GM21529 (cell line): ENCODE data around the gene SIMC1.
"Not testable (repeated sequence)": the region's sequence is repeated elsewhere in the genome, so short reads cannot be mapped to it uniquely, and the experiment has no call there.

Experiments used
- ATAC-seq: cut with Tn5 transposase; IDR thresholded peaks from one replicate; pipeline ENCODE4 v1.9.1; 2021; ENCODE audit not compliant: unreplicated experiment

The SIMC1 gene

DNA sequence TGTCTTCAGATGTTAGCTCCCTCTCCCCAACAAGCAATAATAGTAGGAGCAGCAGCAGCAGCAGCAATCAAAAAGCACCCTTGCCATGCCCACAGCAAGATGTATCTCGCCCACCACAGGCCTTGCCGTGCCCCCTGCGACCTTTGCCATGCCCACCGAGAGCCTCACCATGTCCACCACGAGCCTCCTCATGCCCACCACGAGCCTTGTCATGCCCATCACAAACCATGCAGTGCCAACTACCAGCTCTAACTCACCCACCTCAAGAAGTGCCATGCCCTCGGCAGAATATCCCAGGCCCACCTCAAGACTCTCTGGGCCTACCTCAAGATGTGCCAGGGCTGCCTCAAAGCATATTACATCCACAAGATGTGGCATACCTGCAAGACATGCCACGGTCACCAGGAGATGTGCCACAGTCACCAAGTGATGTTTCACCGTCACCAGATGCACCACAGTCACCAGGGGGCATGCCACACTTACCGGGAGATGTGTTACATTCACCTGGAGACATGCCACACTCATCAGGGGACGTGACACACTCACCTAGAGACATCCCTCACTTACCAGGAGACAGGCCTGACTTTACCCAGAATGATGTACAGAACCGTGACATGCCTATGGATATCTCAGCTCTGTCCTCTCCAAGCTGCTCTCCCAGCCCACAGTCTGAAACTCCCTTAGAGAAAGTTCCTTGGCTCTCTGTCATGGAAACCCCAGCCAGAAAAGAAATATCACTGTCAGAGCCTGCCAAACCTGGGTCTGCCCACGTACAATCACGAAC lies 52.0 kb downstream of the SIMC1 start:
- not testable (repeated sequence) for ATAC-seq

DNA sequence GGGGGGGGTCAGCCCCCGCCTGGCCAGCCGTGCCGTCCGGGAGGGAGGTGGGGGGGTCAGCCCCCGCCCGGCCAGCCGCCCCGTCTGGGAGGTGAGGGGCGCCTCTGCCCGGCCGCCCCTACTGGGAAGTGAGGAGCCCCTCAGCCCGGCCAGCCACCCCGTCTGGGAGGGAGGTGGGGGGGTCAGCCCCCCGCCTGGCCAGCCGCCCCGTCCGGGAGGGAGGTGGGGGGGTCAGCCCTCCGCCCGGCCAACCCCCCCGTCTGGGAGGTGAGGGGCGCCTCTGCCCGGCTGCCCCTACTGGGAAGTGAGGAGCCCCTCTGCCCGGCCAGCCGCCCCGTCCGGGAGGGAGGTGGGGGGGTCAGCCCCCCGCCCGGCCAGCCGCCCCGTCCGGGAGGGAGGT lies 67.1 kb downstream of the SIMC1 start:
- not testable (repeated sequence) for ATAC-seq

DNA sequence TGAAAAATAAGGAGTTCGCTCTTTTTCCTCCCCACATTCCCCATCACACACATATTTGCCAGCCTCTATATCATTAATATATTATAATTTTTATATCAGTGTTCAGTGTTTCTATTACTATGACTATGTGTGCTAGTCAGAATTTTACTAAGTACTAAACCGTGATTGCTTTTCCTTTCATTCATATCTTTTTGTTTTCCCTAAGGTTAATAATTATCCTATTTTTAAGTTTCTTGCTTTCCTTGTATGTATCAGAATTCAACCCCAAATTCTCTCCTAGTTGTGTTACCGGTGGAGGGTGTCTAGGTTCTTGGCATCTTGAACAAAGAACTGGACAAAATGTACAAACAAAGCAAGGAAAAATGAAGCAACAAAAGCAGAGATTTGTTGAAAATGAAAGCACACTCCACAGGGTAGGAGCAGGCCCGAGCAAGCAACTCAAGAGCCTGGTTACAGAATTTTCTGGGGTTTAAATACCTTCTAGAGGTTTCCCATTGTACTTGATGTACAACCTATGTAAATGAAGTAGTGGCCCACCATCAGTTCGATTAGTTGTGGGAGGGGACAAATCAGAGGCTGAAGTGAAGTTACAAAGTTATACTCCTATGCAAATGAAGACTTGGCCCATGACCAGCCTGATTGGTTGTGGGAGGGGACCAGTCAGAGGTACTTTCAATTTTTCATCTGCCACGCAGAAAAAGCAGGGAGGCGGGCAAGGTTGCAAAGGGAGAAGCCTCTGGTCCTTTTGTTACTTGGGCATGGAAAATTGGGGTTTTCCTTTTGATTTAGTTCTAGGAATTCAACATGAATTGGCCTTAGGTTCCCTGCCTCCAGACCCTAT lies 79.5 kb downstream of the SIMC1 start:
- ATAC-seq, result no peak

DNA sequence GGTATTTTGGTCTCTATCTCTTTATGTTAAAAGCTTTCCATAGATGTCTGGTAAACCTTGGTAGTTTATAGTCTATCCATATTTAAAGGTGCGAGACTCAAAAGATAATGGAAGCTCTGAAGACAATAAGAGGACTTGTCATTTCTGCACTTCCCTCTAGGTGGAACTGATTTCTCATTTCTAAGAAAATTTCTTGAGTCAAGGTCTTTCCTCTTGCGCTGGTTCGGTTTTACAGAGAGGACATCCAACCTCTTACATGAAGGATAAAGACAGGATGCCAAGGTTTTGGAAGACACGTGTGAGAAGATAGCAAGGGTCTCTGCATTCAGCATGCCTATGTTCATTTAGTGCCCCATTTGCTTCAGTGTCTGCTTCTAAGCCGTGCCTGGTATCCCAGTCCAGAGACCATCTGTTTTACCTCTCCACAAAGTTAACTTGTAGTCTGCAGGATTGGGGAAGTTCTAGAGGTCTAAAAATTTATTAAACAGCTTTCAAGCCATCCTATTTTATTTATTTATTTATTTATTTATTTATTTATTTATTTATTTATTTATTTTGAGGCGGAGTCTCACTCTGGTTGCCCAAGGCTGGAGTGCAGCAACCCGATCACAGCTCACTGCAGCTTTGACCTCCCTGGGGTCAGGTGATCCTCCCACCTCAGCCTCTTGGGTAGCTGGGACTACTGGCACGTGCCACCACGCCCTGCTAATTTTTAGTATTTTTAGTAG lies 81.8 kb downstream of the SIMC1 start:
- no peak for ATAC-seq

DNA sequence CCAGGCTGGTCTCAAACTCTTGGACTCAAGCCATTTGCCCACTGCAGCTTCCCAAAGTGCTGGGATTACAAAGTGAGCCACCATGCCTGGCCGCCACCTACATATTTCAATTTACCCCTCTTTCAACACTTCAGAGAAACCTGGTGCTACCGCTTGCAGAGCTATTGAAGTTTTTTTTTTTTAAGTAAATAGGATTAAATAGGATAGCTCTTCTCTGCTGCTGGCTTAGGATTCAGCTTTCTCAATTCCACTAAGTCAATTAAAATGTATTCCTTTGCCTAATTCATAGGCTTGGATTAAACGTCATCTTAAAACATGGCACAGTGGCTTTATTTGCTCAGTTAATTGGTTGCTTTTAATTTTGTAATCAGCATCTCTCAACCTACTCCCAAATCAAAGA lies 82.4 kb downstream of the SIMC1 start:
- no peak for ATAC-seq

DNA sequence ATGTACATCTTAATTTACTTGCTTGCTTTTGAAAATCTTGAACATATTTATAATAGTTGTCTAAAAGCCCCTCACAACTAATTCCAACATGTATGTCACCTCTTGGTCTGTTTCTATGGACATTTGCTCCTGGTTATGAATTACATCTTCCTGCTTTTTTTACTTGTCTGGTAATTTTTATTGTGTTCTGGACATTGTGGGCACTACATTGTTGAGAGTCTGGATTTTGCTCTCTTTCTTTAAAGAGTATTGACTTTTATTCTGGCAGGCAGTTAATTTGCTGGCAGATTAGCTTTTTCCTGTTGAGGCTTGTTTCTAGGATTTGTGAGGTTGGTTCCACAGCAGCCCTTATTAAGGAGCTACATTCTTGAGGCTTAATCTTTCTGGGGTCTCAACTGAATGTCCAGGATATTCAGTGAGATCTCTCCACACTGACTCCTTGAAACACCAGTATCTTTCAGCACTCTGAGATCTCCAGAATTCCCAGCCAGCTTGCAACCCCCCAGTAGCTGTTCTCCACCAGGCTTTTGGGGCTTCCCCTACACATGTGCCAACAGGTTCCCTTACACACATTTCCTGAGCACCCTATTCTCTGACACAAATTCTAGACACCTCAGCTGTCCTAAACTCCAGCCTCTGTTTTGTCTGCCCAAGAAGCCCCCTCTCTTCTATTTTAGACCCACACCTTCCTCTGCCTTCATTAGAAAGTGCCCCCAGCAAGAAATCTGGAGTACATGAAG lies 96.0 kb downstream of the SIMC1 start:
- no peak for ATAC-seq

DNA sequence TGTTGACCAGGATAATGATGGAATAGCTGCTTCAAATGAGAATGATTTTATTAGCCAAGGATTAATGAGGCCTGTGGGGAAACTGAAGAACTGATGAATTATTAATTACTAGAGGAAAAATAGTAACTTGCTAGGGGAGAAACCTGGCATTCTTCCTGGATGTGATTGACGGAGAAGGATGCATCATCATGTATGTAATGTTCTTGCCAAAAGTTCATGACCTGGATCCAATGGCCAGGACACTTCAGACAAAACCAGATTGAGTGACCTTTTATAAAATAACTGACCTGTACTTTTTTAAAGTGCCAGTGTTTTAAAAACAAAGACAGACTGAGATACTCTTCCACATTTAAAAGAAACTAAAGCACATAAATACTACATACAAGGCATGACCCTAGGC lies 99.7 kb downstream of the SIMC1 start:
- ATAC-seq, result no peak

DNA sequence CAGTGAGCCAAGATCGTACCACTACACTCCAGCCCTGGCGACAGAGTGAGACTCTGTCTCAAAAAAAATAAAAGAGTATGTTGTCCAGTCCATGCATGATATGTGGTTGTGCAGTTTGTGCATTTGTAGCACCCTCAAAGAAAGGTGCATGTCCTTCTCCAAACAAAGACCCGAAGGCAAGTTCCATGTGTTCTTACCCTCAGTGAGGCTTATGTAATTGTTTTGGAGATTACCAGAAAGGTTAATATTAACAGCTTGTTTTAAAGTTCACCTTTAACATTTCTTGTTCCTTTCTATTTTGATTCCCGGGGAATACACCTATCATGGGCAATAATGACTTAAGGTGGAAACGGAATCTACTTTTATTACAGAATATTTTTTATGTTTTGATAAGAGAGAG lies 101.1 kb downstream of the SIMC1 start:
- ATAC-seq, result no peak

DNA sequence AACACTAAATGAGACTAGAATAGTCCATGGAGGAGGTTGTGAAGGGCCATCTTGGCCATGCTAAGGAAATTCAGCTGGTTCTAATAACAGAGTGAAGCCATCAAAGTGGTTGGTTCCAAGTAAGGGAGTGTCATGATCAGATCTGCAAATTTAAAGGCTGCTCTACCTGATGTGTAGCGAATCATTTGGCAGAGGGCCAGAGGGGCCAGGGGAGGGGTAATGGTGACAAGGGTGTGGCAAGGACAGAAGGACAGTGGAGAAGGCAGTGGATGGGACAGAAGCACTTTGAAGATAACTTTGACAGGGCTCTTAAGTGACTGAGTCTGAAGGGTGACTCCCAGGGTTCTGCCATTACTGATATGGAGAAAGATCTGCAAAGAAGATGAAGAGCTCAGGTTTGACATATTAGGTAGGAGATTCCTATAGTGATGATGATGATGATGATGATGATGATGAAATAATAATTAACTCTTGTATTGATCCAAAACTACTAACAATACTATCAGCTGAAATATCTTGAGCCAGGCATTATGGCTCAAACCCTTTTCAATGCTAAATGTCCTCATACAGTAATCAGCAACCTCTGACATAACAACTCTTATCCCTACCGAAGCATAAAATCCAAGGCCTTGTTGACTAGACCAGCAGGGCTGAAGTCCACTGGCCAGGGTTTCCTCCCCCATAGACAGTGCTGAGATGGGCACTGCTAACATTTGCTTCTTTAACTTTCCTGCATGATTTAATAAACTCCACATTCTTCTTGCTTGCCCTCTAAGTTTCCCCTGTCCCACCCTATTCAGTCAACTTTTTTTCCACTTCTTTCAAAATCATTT lies 103.3 kb downstream of the SIMC1 start:
- ATAC-seq, result no peak

DNA sequence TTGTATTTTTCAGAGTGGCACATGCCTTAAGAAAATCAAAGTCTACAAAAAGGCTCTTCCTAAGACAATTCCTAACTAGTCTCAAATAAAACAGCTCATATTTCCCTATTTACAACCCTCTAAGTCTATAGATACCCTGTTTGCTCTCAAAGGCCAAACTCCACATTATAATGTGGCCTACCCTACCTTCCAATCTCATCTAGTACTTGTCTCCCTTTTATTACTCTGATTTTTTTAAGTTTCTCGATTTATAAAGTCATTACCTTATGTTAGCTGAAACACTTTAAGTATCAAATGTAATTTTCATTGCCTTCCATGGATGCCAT lies 103.9 kb downstream of the SIMC1 start:
- ATAC-seq, result no peak

DNA sequence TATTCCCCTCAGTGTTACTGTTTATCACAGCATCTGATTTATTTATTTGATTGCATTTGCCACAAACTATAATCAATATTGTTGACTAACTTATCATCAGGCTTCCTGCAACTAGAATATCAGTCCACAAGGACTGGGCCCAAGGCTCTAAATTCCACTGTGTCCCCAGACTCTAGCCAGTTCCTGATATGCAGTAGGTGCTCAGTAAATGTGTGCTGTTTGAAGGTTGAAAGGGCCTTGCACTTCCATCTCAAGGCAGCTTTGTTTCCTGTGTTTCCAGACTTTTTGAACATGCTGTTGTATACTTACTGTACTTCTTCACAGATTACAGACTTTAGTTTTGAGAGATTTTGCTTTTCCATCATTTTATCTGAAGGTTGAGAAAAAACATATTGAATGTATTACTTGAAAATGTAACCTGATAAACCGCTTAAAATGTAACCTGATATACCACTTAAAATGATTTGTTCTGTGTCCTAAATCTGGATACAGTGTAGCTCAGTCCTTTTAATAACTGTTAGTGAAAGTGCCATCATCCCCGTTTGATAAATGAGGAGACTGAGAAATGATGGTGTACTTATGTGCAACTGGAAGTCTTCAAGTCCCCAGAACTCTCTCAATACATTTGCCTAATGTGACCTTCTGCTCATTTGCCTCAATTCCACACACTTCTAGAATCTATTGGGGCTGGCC lies 104.7 kb downstream of the SIMC1 start:
- no peak for ATAC-seq

DNA sequence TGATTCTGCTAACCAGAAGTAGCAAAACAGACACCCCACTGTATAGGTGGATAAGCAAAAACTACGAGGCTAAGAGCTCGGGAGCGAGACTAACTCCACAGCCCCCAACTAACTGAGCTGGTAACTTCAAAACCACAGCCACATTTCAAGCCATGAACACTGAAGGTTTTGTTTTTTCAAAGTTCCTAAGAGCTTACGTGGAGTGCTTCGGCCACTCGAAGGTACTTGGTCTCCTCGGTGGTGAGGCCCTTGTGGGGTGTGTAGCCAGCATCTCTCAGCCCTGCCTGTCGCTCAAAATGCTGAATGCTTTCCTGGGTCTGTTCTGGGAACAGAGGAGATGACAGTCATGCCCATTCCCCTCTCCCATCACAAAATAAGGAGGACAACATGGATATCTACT lies 112.2 kb downstream of the SIMC1 start:
- ATAC-seq, result no peak

DNA sequence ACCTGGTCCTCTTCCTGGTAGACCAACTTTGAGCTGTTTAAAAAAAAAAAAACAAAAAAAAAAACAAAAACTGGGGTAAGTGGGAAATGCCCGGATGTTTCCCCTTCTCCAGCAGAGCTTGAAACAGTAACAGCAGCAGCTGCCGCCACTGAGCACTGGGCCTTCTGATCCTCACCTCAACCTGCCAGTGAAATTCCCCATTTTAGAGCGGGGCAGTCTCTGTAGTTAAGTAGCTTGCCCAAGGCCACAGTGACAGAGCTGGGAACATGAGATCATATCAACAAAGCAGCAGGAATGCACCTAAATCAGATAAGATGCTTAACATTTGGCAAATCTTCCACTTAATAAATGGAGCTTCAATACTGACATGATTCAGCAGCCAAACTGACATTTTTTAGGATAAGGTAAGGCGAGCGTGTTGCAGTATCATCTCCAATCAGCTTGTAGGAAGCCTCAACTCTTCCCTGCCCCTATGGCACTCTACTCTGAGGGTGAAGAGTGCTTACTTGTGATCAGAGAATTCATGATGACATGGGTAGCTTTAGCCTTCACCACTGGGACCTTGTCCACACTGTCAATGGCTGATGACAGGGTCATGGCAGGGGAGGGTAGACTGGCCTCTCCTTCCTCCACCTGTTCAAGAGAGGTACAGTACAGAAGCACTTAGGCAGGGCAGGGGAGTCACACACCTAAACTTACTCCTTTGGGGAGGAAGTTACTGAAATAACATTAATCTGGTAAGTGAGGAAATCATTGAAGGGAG lies 114.1 kb downstream of the SIMC1 start:
- no peak for ATAC-seq

DNA sequence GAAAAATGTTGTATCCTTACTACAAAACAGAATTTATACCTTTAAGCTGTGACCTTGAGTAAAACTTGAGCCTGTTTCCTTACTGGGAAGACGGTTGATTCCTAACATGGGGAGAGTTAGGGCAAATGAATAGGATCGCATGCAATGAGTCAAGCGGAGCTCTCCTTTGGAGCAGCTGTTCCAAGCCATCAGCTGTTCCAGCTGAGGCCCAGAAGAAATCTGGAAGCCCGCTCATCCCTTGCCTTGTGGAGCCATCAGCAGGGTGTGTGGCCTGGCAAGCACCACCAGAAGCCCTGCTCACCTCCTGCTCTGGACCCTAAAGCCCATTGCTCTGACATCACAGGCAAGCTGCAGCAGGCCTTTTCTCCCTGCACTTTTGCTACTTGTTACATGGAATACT lies 115.3 kb downstream of the SIMC1 start:
- ATAC-seq, result no peak

DNA sequence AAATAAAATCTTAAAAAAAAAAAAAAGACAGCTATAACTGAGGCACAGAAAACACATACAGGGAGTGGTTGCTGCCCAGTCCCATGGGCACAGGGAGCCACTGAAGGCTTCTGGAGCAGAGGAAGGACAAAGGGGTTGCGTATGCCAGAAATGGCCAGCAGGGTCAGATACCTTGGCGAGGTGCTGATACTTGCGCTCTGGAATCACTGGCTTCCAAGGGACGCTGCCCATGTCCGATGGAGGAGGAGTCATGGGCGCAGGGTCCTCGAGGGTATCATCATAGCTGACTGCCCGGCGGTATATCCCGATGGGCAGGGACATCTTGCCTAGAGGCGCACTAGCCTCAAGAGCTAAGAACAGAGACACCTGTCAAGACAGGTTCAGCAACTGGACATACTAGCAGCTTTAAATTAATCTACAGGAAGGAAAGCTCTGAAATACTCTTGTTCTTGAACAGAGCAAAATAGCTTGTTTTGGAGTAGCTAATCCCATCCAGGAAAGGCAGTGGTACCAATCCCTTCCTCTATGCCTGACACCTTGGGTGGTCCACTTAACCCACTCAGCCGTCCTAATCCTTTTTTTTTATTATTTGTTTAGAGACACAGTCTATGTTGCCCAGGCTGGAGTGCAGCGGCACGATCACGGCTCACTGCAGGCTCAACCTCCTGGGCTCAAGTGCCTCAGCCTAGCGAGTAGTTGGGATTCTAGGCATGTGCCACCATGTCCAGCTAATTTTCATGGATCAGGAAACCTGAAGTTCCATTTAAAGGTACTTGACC lies 117.4 kb downstream of the SIMC1 start:
- no peak for ATAC-seq

DNA sequence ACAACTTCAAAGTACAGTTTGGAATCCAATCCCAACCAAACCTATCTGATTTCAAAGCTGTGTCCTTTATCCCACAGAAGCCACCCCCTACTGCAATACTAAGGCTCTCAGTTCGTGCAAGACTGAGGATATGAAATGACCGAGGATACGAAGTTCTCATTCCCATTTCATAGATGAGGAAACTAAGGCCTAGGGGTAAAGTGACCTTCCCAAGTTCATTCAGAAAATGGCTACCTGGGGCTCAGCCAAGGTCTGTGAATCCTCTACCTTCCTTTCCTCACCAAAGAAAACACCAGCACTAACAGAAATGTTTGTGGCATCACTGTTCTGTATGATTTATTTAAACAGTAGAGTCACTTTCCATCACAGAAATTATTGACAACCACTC lies 117.9 kb downstream of the SIMC1 start:
- no peak for ATAC-seq

DNA sequence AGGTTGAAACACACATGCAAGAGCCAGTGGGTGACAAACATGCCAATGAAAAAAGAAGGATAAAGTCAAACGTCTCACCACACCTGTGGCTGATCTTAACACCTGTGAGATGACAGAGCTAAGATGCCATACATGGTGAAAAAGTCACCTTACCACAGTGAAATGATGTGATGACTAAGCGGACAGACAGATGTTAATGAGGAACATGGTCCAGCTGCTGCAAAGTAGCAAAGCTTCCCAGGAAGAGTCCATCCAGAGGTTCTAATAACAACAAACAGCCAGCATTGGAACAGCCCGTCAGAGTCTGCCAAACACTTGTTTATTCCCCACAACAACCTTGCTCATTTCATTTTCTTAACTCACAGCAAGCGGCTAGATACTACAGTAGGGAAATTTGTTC lies 121.4 kb downstream of the SIMC1 start:
- no peak for ATAC-seq

DNA sequence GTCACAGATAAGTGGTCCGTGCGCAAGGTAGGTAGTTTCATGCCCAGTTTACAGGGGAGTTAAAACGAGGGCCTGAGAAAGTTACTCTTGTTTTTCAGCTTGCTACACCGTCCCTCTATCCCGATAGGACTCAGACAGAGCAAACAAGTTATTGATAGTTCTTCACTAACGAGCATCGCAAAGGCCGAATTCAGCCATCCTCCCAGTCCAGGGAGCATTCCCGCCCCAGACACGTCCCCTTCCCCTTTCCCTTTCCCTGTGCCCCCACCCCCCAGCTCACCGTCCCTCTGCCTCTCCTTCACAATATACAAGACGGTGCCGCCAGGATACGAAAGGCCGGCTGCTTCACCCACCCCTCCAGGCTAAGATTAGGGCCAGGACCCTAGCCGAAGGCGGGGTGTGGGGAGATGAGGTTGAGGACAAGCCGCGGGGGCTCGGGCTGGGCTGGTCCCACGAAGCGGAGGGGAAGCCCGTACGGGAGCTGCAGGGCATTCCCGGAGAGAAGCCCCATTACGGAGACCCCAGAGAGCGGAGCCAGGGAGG lies 122.7 kb downstream of the SIMC1 start:
- ATAC-seq, result no peak
